SK-N-SH (cell line): Measurements from ENCODE around the gene DNM2. TPM values are rescaled to one million over a fixed set of nuclear protein-coding genes. Genes with fewer than 3 reads are reported as not detected.

Source experiments
- CTCF ChIA-PET: fragments of 300-600, 350-600 bp; formaldehyde crosslinking; extraction: SDS; loops from one replicate; lab custom pipeline; 2021; lab: Yijun Ruan, JAX
- POLR2A ChIA-PET: fragments of 350-600 bp; sonication (Branson Sonifier 250); formaldehyde crosslinking; extraction: SDS; loops from one replicate; lab custom pipeline; 2020; ENCODE audit warnings: antibody characterized with exemption, inconsistent platforms; lab: Yijun Ruan, JAX
- DNase-seq: peaks from one replicate; pipeline ENCODE4 v3.0.0; 2012
- H2AFZ ChIP-seq: fragments of 200-600 bp; sonication (generic); 2 replicates; pipeline ENCODE4 v1.8.1; 2016; ENCODE audit warnings: antibody characterized with exemption, mild to moderate bottlenecking, low read depth
- H3F3A ChIP-seq: fragments of 200-600 bp; sonication (generic); replicated peaks from 2 replicates; pipeline ENCODE3; 2016; ENCODE audit warnings: antibody characterized with exemption, mild to moderate bottlenecking; ENCODE audit not compliant: insufficient read depth
- H3K27ac ChIP-seq, 2 experiments: fragments of 200-500 bp in 1 of 2; fragments of 200-600 bp in 1 of 2; sonication (Bioruptor generic) in 1 of 2; sonication (generic), shearing (Covaris generic) in 1 of 2; 2 replicates each; pipeline versions ENCODE4 v1.5.1 to v1.6.1; 2014 to 2016; ENCODE audit warnings: low read depth in 2 of 2, inconsistent platforms in 1 of 2, low read length in 1 of 2, mild to moderate bottlenecking in 1 of 2, mixed read lengths in 1 of 2
- H3K27me3 ChIP-seq: fragments of 200-600 bp; sonication (generic), shearing (Covaris generic); 2 replicates; pipeline ENCODE4 v1.6.1; 2016; ENCODE audit warnings: mixed run types; ENCODE audit not compliant: insufficient read depth
- H3K36me3 ChIP-seq, 2 experiments: fragments of 200-500 bp in 1 of 2; fragments of 200-600 bp in 1 of 2; sonication (Bioruptor generic) in 1 of 2; sonication (generic) in 1 of 2; replicated peaks in 1 of 2; 2 replicates each; pipeline versions ENCODE3 to v1.5.1; 2014 to 2016; ENCODE audit warnings: low read length in 1 of 2, mild to moderate bottlenecking in 1 of 2; ENCODE audit not compliant: insufficient read depth in 2 of 2, control insufficient read depth in 1 of 2
- H3K4me1 ChIP-seq, 2 experiments: fragments of 200-500 bp in 1 of 2; fragments of 200-600 bp in 1 of 2; sonication (Bioruptor generic) in 1 of 2; sonication (generic), shearing (Covaris generic) in 1 of 2; 2 replicates each; pipeline versions ENCODE4 v1.5.1 to v1.6.1; 2014 to 2016; ENCODE audit warnings: low read depth in 1 of 2, low read length in 1 of 2, mixed run types in 1 of 2; ENCODE audit not compliant: insufficient read depth in 2 of 2, control insufficient read depth in 1 of 2
- H3K4me2 ChIP-seq: fragments of 200-600 bp; sonication (generic), shearing (Covaris generic); 2 replicates; pipeline ENCODE4 v1.6.1; 2017; ENCODE audit warnings: mixed run types
- H3K4me3 ChIP-seq, 2 experiments: fragments of 200-500 bp in 1 of 2; fragments of 200-600 bp in 1 of 2; sonication (Bioruptor generic) in 1 of 2; sonication (generic), shearing (Covaris generic) in 1 of 2; 2 replicates each; pipeline versions ENCODE4 v1.5.1 to v1.8.1; 2014 to 2016; ENCODE audit warnings: low read depth in 2 of 2, inconsistent platforms in 1 of 2, low read length in 1 of 2, mild to moderate bottlenecking in 1 of 2, mixed read lengths in 1 of 2, moderate library complexity in 1 of 2
- H3K79me2 ChIP-seq: fragments of 200-600 bp; sonication (generic); 2 replicates; pipeline ENCODE4 v1.8.1; 2017; ENCODE audit warnings: mild to moderate bottlenecking; ENCODE audit not compliant: insufficient read depth
- H3K9ac ChIP-seq: fragments of 200-600 bp; sonication (generic); 2 replicates; pipeline ENCODE4 v1.6.1; 2017; ENCODE audit warnings: mixed run types
- H3K9me2 ChIP-seq: fragments of 200-600 bp; sonication (generic); 2 replicates; pipeline ENCODE4 v1.6.1; 2017; ENCODE audit warnings: mixed run types
- H3K9me3 ChIP-seq: fragments of 200-600 bp; sonication (generic); 2 replicates; pipeline ENCODE4 v1.6.1; 2017; ENCODE audit warnings: mixed run types, mild to moderate bottlenecking, moderate library complexity
- H4K20me1 ChIP-seq: fragments of 200-600 bp; sonication (generic); 2 replicates; pipeline ENCODE4 v1.6.1; 2017; ENCODE audit warnings: mild to moderate bottlenecking, mixed run types; ENCODE audit not compliant: insufficient read depth
- CHD2 ChIP-seq: fragments of 150-350 bp; IDR thresholded peaks from 2 replicates; pipeline ENCODE4 v1.6.1; 2018; ENCODE audit warnings: low read length; ENCODE audit not compliant: partially characterized antibody
- CTCF ChIP-seq: fragments of 200-600 bp; sonication (generic); IDR thresholded peaks from 2 replicates; pipeline ENCODE4 v1.6.1; 2017; ENCODE audit warnings: antibody characterized with exemption, mild to moderate bottlenecking, moderate library complexity
- ELF1 ChIP-seq: IDR thresholded peaks from 2 replicates; pipeline ENCODE4 v1.4.0; 2012
- EZH2phosphoT487 ChIP-seq: fragments of 200-600 bp; sonication (generic); IDR thresholded peaks from 2 replicates; pipeline ENCODE4 v1.6.1; 2017; ENCODE audit warnings: low read depth, mixed run types, mild to moderate bottlenecking, antibody characterized with exemption, moderate library complexity, borderline replicate concordance
- FOSL2 ChIP-seq: IDR thresholded peaks from 2 replicates; pipeline ENCODE4 v1.4.0; 2012; ENCODE audit warnings: low read depth, mild to moderate bottlenecking, moderate library complexity, borderline replicate concordance
- GATA2 ChIP-seq: sonication (generic); formaldehyde crosslinking; IDR thresholded peaks from 2 replicates; pipeline ENCODE4 v1.5.0; 2020; ENCODE audit warnings: mild to moderate bottlenecking, missing genetic modification reagents
- IRF3 ChIP-seq: fragments of 150-350 bp; IDR thresholded peaks from 2 replicates; pipeline ENCODE4 v1.6.1; 2016; ENCODE audit warnings: mild to moderate bottlenecking, low read depth, low read length
- JUND ChIP-seq: IDR thresholded peaks from 2 replicates; pipeline ENCODE4 v1.4.0; 2012
- RAD21 ChIP-seq: IDR thresholded peaks from 2 replicates; pipeline ENCODE4 v1.6.1; 2012; ENCODE audit warnings: mild to moderate bottlenecking, low read length
- RCOR1 ChIP-seq: fragments of 150-350 bp; IDR thresholded peaks from 2 replicates; pipeline ENCODE4 v1.6.1; 2017; ENCODE audit warnings: antibody characterized with exemption, low read length
- SIN3A ChIP-seq: IDR thresholded peaks from 2 replicates; pipeline ENCODE4 v1.6.1; 2012; ENCODE audit warnings: low read depth, mild to moderate bottlenecking, low read length, moderate library complexity, borderline replicate concordance
- SMC3 ChIP-seq: IDR thresholded peaks from 2 replicates; pipeline ENCODE4 v1.6.1; 2012; ENCODE audit warnings: low read depth, low read length, improper control_type of control experiment
- TAF1 ChIP-seq: IDR thresholded peaks from 2 replicates; pipeline ENCODE4 v1.6.1; 2012; ENCODE audit warnings: low read depth, mild to moderate bottlenecking, low read length, moderate library complexity, borderline replicate concordance
- TCF12 ChIP-seq: IDR thresholded peaks from 2 replicates; pipeline ENCODE4 v1.4.0; 2012
- TEAD4 ChIP-seq: IDR thresholded peaks from 2 replicates; pipeline ENCODE4 v1.4.0; 2012; ENCODE audit warnings: mild to moderate bottlenecking, borderline replicate concordance; ENCODE audit not compliant: insufficient read depth
- USF2 ChIP-seq: fragments of 150-350 bp; IDR thresholded peaks from 2 replicates; pipeline ENCODE4 v1.6.1; 2017; ENCODE audit warnings: antibody characterized with exemption, low read length, low read depth, borderline replicate concordance
- YY1 ChIP-seq: IDR thresholded peaks from 2 replicates; pipeline ENCODE4 v1.4.0; 2012; ENCODE audit warnings: low read depth, mild to moderate bottlenecking
- ZBTB33 ChIP-seq: IDR thresholded peaks from 2 replicates; pipeline ENCODE4 v1.4.0; 2012; ENCODE audit warnings: low read depth, borderline replicate concordance
- WGBS: methylation state at CpG from one replicate; pipeline ENCODE4 v1.1.6; 2017; ENCODE audit warnings: low lambda C conversion rate; 5-methylcytosine and 5-hydroxymethylcytosine counted together
- polyA plus RNA-seq, 3 experiments: library from polyadenylated mRNA; depleted of rRNA; stranded (reverse); fragments of >200 nt; gene quantifications; 2 replicates each; pipeline ENCODE4 v1.2.3, GENCODE V29; 2012

Gene DNM2
- polyA plus RNA-seq, 1 of the 3 experiments (the other 2 are of a cell fraction), result 52.5 TPM

- peak overlapping the region; percentile 38 to 56; a peak in 2 of 4 replicates for H3K27ac ChIP-seq
- POLR2A ChIA-PET, result interaction anchor here (1.8 kb wide), 1 partner anchor 66 kb away, joined by 7 read pairs; the partner anchor contains the start of gene TMED1
Measured at GRCh38 chr19:10769533-10770491, 51.9 kb downstream of the DNM2 start.

More at GRCh38 chr19:10769533-10770491, 51.9 kb downstream of the DNM2 start:
- Histone ChIP-seq H3K9ac (no peak overlapping the region), H3K4me1 (peaks cover 17 to 30% of the 10 kb centered on the region in 2 experiments), H3F3A (no peaks in the 10 kb centered on the region), H3K9me2 (no peaks in the 10 kb centered on the region), H4K20me1 (peaks cover 35% of the 10 kb centered on the region), H3K4me3 (no peak overlapping the region), H3K36me3 (peaks cover 9 to 17% of the 10 kb centered on the region in 2 experiments), H2AFZ (no peak overlapping the region), H3K79me2 (peaks cover 48% of the 10 kb centered on the region; the same call in 1 of the 2 replicates), H3K27me3 (no peaks in the 10 kb centered on the region), H3K4me2 (no peak overlapping the region), H3K9me3 (no peaks in the 10 kb centered on the region)
- WGBS, result 73% methylated on average over 18 of the region's 21 CpGs
- TF ChIP-seq CHD2 (peak; percentile 58), TEAD4 (no peak), GATA2 (no peak), TCF12 (no peak), IRF3 (no peak), RCOR1 (no peak), JUND (no peak), ZBTB33 (no peak), CTCF (peak; percentile 37), SMC3 (peak; percentile 44), TAF1 (no peak), RAD21 (peak; percentile 76), ELF1 (no peak), USF2 (no peak), FOSL2 (no peak), EZH2phosphoT487 (no peak), SIN3A (no peak), YY1 (no peak)
- DNase-seq, result peak; percentile 80
- CTCF ChIA-PET, result interaction anchor here (0.6 to 7.9 kb wide), 18 partner anchors 14 to 189 kb away, joined by 3 to 74 read pairs (median 4); partner anchors contain the start of genes DNM2 and QTRT1
